ENCODE results near the gene PAK5. TPM values are rescaled to one million over a fixed set of nuclear protein-coding genes. Genes with fewer than 3 reads are reported as not detected.

The PAK5 gene
- total RNA-seq, 2 donors from 2014 or later: 0.22 to 0.42 TPM

- Histone ChIP-seq H3K4me3 (ENCODE audit: low read length) (no peak overlapping the region), H3K27me3 (ENCODE audit: control insufficient read depth, insufficient read depth, low read length, poor library complexity, severe bottlenecking) (no peaks in the 10 kb centered on the region), H3K4me1 (ENCODE audit: control insufficient read depth, insufficient read depth, low read length) (peaks cover 4% of the 10 kb centered on the region), H3K9ac (ENCODE audit: extremely low read depth, low read length, poor library complexity, severe bottlenecking) (no peak overlapping the region), H3K36me3 (ENCODE audit: control insufficient read depth, insufficient read depth, low read length) (no peaks in the 10 kb centered on the region), H3K27ac (ENCODE audit: low read depth, low read length) (no peak overlapping the region), H3K9me3 (ENCODE audit: control insufficient read depth, low read length) (no peaks in the 10 kb centered on the region)
- H3K27ac Mint-ChIP-seq: no peak overlapping the region
- H3K36me3 Mint-ChIP-seq (ENCODE audit: low read depth): no peaks in the 10 kb centered on the region
- no peak for TF ChIP-seq CTCF (conservative IDR thresholded peaks at IDR 0.05)
- no peak overlapping the region for H3K4me3 Mint-ChIP-seq
- peaks cover 16% of the 10 kb centered on the region for H3K4me1 Mint-ChIP-seq
- H3K9me3 Mint-ChIP-seq: no peaks in the 10 kb centered on the region
- H3K27me3 Mint-ChIP-seq (ENCODE audit: insufficient read depth): no peaks in the 10 kb centered on the region
- DNase-seq: no peak
Observed at GRCh38 chr20:9815632-9816031, 23.2 kb downstream of the PAK5 start.

- Histone ChIP-seq H3K4me3 (ENCODE audit: low read length) (no peak overlapping the region), H3K36me3 (ENCODE audit: control insufficient read depth, insufficient read depth, low read length) (no peaks in the 10 kb centered on the region), H3K4me1 (ENCODE audit: control insufficient read depth, insufficient read depth, low read length) (no peaks in the 10 kb centered on the region), H3K9me3 (ENCODE audit: control insufficient read depth, low read length) (no peaks in the 10 kb centered on the region), H3K27ac (ENCODE audit: low read depth, low read length) (no peak overlapping the region), H3K27me3 (ENCODE audit: control insufficient read depth, insufficient read depth, low read length, poor library complexity, severe bottlenecking) (no peaks in the 10 kb centered on the region), H3K9ac (ENCODE audit: extremely low read depth, low read length, poor library complexity, severe bottlenecking) (no peak overlapping the region)
- TF ChIP-seq CTCF (conservative IDR thresholded peaks at IDR 0.05): no peak
- H3K9me3 Mint-ChIP-seq: no peaks in the 10 kb centered on the region
- no peak overlapping the region for H3K4me3 Mint-ChIP-seq
- DNase-seq: no peak
- 71 to 83% methylated on average over 1 of the region's 1 CpG for WGBS, 2 experiments (ENCODE audit: insufficient coverage in 1 of 2, insufficient read length in 1 of 2)
- no peak overlapping the region for H3K27ac Mint-ChIP-seq
- H3K36me3 Mint-ChIP-seq (ENCODE audit: low read depth): no peaks in the 10 kb centered on the region
- H3K4me1 Mint-ChIP-seq: no peaks in the 10 kb centered on the region
- no peaks in the 10 kb centered on the region for H3K27me3 Mint-ChIP-seq (ENCODE audit: insufficient read depth)
Observed at GRCh38 chr20:9810738-9811137, 28.1 kb downstream of the PAK5 start.

- DNase-seq: no peak
- H3K9me3 ChIP-seq (ENCODE audit: control insufficient read depth, low read length): no peaks in the 10 kb centered on the region
- H3K27me3 ChIP-seq (ENCODE audit: control insufficient read depth, insufficient read depth, low read length, poor library complexity, severe bottlenecking): no peaks in the 10 kb centered on the region
- Mint-ChIP-seq H3K27me3 (ENCODE audit: insufficient read depth) (no peaks in the 10 kb centered on the region), H3K4me1 (no peaks in the 10 kb centered on the region), H3K36me3 (ENCODE audit: low read depth) (no peaks in the 10 kb centered on the region), H3K4me3 (no peak overlapping the region), H3K9me3 (no peaks in the 10 kb centered on the region), H3K27ac (no peak overlapping the region)
- no peak for TF ChIP-seq CTCF (conservative IDR thresholded peaks at IDR 0.05)
- WGBS, 2 experiments (ENCODE audit: insufficient coverage in 1 of 2, insufficient read length in 1 of 2): 86% methylated on average over 1 of the region's 1 CpG; no CpG with 5 or more reads in 1 of the 2 experiments
- H3K36me3 ChIP-seq (ENCODE audit: control insufficient read depth, insufficient read depth, low read length): no peaks in the 10 kb centered on the region
- H3K27ac ChIP-seq (ENCODE audit: low read depth, low read length): no peak overlapping the region
- H3K4me1 ChIP-seq (ENCODE audit: control insufficient read depth, insufficient read depth, low read length): no peaks in the 10 kb centered on the region
- H3K9ac ChIP-seq (ENCODE audit: extremely low read depth, low read length, poor library complexity, severe bottlenecking): no peak overlapping the region
- H3K4me3 ChIP-seq (ENCODE audit: low read length): no peak overlapping the region
Observed at GRCh38 chr20:9809271-9809670, 29.6 kb downstream of the PAK5 start.
